Esophagus muscularis mucosa (tissue), 4 donors: ENCODE measurements around the gene RPS17. TPM values are rescaled to one million over a fixed set of nuclear protein-coding genes. Genes with fewer than 3 reads are reported as not detected.
A peak's percentile ranks its signal among the peaks of the same experiment; 100 is the strongest.

Source experiments
- DNase-seq: peaks from one replicate; pipeline ENCODE4 v3.0.0-alpha.2; 2017; ENCODE audit errors: extremely low spot score
- H3K27ac ChIP-seq, 4 donors: fragments of 200-600 bp; sonication (generic); replicated peaks in 1 of 4; 1 replicate in 3 of 4; 2 replicates in 1 of 4; pipeline ENCODE4 v1.5.1; 2016 to 2019; ENCODE audit warnings: mild to moderate bottlenecking in 1 of 4
- H3K27me3 ChIP-seq, 4 donors: fragments of 200-600 bp; sonication (generic); one replicate each; pipeline versions ENCODE4 v1.5.1 to v1.6.0; 2016 to 2019
- H3K36me3 ChIP-seq, 4 donors: fragments of 200-600 bp; sonication (generic); one replicate each; pipeline ENCODE4 v1.5.1; 2016 to 2019
- H3K4me1 ChIP-seq, 4 donors: fragments of 200-600 bp; sonication (generic); one replicate each; pipeline ENCODE4 v1.5.1; 2016 to 2019
- H3K4me3 ChIP-seq, 4 donors: fragments of 200-600 bp; sonication (generic); 1 replicate in 2 of 4; 2 replicates in 2 of 4; pipeline ENCODE4 v1.5.1; 2016 to 2019; ENCODE audit warnings: mild to moderate bottlenecking in 4 of 4, moderate library complexity in 1 of 4
- H3K9me3 ChIP-seq, 4 donors: fragments of 200-600 bp; sonication (generic); 1 replicate in 3 of 4; 2 replicates in 1 of 4; pipeline ENCODE4 v1.5.1; 2016 to 2019
- CTCF ChIP-seq, 3 experiments: fragments of 200-600 bp in 2 of 3; fragments of 450-650 bp in 1 of 3; sonication (generic) in 2 of 3; IDR thresholded peaks; one replicate each; pipeline ENCODE4 v1.5.1; 2017 to 2019; ENCODE audit warnings: antibody characterized with exemption in 3 of 3, mild to moderate bottlenecking in 2 of 3, moderate library complexity in 1 of 3
- EP300 ChIP-seq: sonication (generic); formaldehyde crosslinking; IDR thresholded peaks from one replicate; pipeline ENCODE4 v1.6.1; 2017; ENCODE audit warnings: antibody characterized with exemption
- POLR2A ChIP-seq: fragments of 450-650 bp; IDR thresholded peaks from one replicate; pipeline ENCODE4 v1.6.1; 2017; ENCODE audit warnings: antibody characterized with exemption, moderate library complexity, mild to moderate bottlenecking, low read depth
- POLR2AphosphoS5 ChIP-seq, 2 donors: sonication (generic); formaldehyde crosslinking; IDR thresholded peaks; one replicate each; pipeline ENCODE4 v1.6.1; 2017; ENCODE audit warnings: antibody characterized with exemption in 2 of 2
- WGBS: methylation state at CpG from one replicate; pipeline ENCODE4 v1.1.5; 2018; 5-methylcytosine and 5-hydroxymethylcytosine counted together
- intact Hi-C: fragments of 100-400 bp; cut with DNase I; formaldehyde crosslinking; loops from one replicate; pipeline ENCODE4 v1.15.1; 2023
- total RNA-seq, 4 donors: library from RNA; depleted of rRNA; stranded (reverse); fragments of >200 nt; gene quantifications; one replicate each; pipeline versions ENCODE4 v1.1.0 to v1.2.1, GENCODE V29; 2016

Gene RPS17
- total RNA-seq, 4 donors from 2014 or later: 1,410 to 2,934 (median 1,998) TPM

GRCh38 chr15:82544431-82544830, 4.2 kb upstream of the RPS17 start:
- Histone ChIP-seq H3K9me3 (no peaks in the 10 kb centered on the region), H3K4me3 (no peak overlapping the region), H3K27ac (no peak overlapping the region), H3K27me3 (no peaks in the 10 kb centered on the region), H3K36me3 (peaks cover 0 to 24% (median 2%) of the 10 kb centered on the region in 4 donors), H3K4me1 (peaks cover 7 to 16% (median 11%) of the 10 kb centered on the region in 4 donors)
- intact Hi-C loops: loop anchor here (5.0 kb wide), 1 partner anchor 203 kb away; no protein-coding TSS in a partner anchor
- no peak for DNase-seq
- no peak for TF ChIP-seq EP300
- TF ChIP-seq CTCF (IDR thresholded peaks at IDR 0.05): no peak
- TF ChIP-seq POLR2AphosphoS5 (IDR thresholded peaks at IDR 0.05): no peak
- WGBS: 89% methylated on average over 4 of the region's 9 CpGs

- H3K4me1 ChIP-seq: peaks cover 20 to 29% (median 23%) of the 10 kb centered on the region in 4 donors
- H3K36me3 ChIP-seq: peaks cover 8 to 36% (median 11%) of the 10 kb centered on the region in 4 donors
- H3K27ac ChIP-seq: no peak overlapping the region
- 33% methylated on average over 2 of the region's 2 CpGs for WGBS
- H3K9me3 ChIP-seq: no peaks in the 10 kb centered on the region
- no peak for TF ChIP-seq EP300
- no peak for TF ChIP-seq POLR2AphosphoS5 (IDR thresholded peaks at IDR 0.05)
- TF ChIP-seq POLR2A: no peak
- no peak for TF ChIP-seq CTCF (IDR thresholded peaks at IDR 0.05)
- intact Hi-C loops: loop anchor here (5.0 kb wide), 1 partner anchor 204 kb away; no protein-coding TSS in a partner anchor
- no peak for DNase-seq
- H3K4me3 ChIP-seq: no peak overlapping the region
- H3K27me3 ChIP-seq: no peaks in the 10 kb centered on the region
Measured at GRCh38 chr15:82543160-82543559, 2.9 kb upstream of the RPS17 start.

- WGBS: 23% methylated on average over 11 of the region's 11 CpGs
- Histone ChIP-seq H3K36me3 (peaks cover 30 to 47% (median 33%) of the 10 kb centered on the region in 4 donors), H3K4me3 (peak overlapping the region; percentile 82 to 89 (median 84)), H3K9me3 (no peaks in the 10 kb centered on the region), H3K27me3 (no peaks in the 10 kb centered on the region), H3K27ac (peak overlapping the region; percentile 88 to 96 (median 94)), H3K4me1 (peaks cover 29 to 40% (median 35%) of the 10 kb centered on the region in 4 donors)
- TF ChIP-seq EP300 (no peak), POLR2A (no peak), CTCF (IDR thresholded peaks at IDR 0.05) (no peak), POLR2AphosphoS5 (IDR thresholded peaks at IDR 0.05) (no peak)
- intact Hi-C loops: loop anchor here (5.0 kb wide), 1 partner anchor 206 kb away; no protein-coding TSS in a partner anchor
- no peak for DNase-seq
Measured at GRCh38 chr15:82540984-82541431, 751 bp upstream of the RPS17 start.

- H3K27me3 ChIP-seq: no peaks in the 10 kb centered on the region
- peak overlapping the region; percentile 88 to 96 (median 94) for H3K27ac ChIP-seq
- peaks cover 39 to 51% (median 45%) of the 10 kb centered on the region in 4 donors for H3K36me3 ChIP-seq
- intact Hi-C loops: loop anchor here (5.0 kb wide), 1 partner anchor 208 kb away; no protein-coding TSS in a partner anchor
- peaks cover 29 to 40% (median 35%) of the 10 kb centered on the region in 4 donors for H3K4me1 ChIP-seq
- peak overlapping the region; percentile 82 to 89 (median 84) for H3K4me3 ChIP-seq
- WGBS: 1% methylated on average over 17 of the region's 23 CpGs
- H3K9me3 ChIP-seq: no peaks in the 10 kb centered on the region
- TF ChIP-seq CTCF (IDR thresholded peaks at IDR 0.05) (no peak), POLR2A (no peak), POLR2AphosphoS5 (IDR thresholded peaks at IDR 0.05) (no peak), EP300 (no peak)
- DNase-seq: no peak
Measured at GRCh38 chr15:82539691-82540054, 584 bp downstream of the RPS17 start.
